ENCODE data around the gene PEX5.

PEX5 gene

GRCh38 chr12:7160183-7160582 is 29.3 kb upstream of the PEX5 start:
- no peak for TF ChIP-seq CTCF (conservative IDR thresholded peaks at IDR 0.05; ENCODE audit: low read length)
- DNase-seq (ENCODE audit: low read depth), result no peak
- no peak overlapping the region for H3K4me3 ChIP-seq (ENCODE audit: low read length)

- no peak for TF ChIP-seq CTCF (conservative IDR thresholded peaks at IDR 0.05; ENCODE audit: low read length)
- no peak overlapping the region for H3K4me3 ChIP-seq (ENCODE audit: low read length)
- no peak for DNase-seq (ENCODE audit: low read depth)
Observed at GRCh38 chr12:7161327-7161726, 28.2 kb upstream of the PEX5 start.

GRCh38 chr12:7161811-7162210 is 27.7 kb upstream of the PEX5 start:
- TF ChIP-seq CTCF (conservative IDR thresholded peaks at IDR 0.05; ENCODE audit: low read length), result no peak
- no peak overlapping the region for H3K4me3 ChIP-seq (ENCODE audit: low read length)
- DNase-seq (ENCODE audit: low read depth), result peak; percentile 71

- H3K4me3 ChIP-seq (ENCODE audit: low read length), result no peak overlapping the region
- TF ChIP-seq CTCF (conservative IDR thresholded peaks at IDR 0.05; ENCODE audit: low read length), result peak; percentile 47
- DNase-seq (ENCODE audit: low read depth), result no peak
Observed at GRCh38 chr12:7162691-7163114, 26.8 kb upstream of the PEX5 start.

GRCh38 chr12:7169951-7170350 is 19.5 kb upstream of the PEX5 start:
- no peak for TF ChIP-seq CTCF (conservative IDR thresholded peaks at IDR 0.05; ENCODE audit: low read length)
- no peak overlapping the region for H3K4me3 ChIP-seq (ENCODE audit: low read length)
- DNase-seq (ENCODE audit: low read depth), result no peak

- no peak for DNase-seq (ENCODE audit: low read depth)
- TF ChIP-seq CTCF (conservative IDR thresholded peaks at IDR 0.05; ENCODE audit: low read length), result no peak
- H3K4me3 ChIP-seq (ENCODE audit: low read length), result no peak overlapping the region
Observed at GRCh38 chr12:7171854-7172253, 17.6 kb upstream of the PEX5 start.

- H3K4me3 ChIP-seq (ENCODE audit: low read length), result no peak overlapping the region
- no peak for TF ChIP-seq CTCF (conservative IDR thresholded peaks at IDR 0.05; ENCODE audit: low read length)
- DNase-seq (ENCODE audit: low read depth), result peak; percentile 26
Observed at GRCh38 chr12:7175493-7175892, 14.0 kb upstream of the PEX5 start.
